Mammary microvascular endothelial cell (primary cell): Measurements from ENCODE around the gene TMEM239. TPM values are rescaled to one million over a fixed set of nuclear protein-coding genes. Genes with fewer than 3 reads are reported as not detected.

Source experiments
- total RNA-seq: library from RNA; depleted of rRNA; stranded (reverse); fragments of >200 nt; gene quantifications from 2 replicates; pipeline ENCODE4 v1.2.3, GENCODE V29; 2015

Gene TMEM239
- not detected in 2 replicates for total RNA-seq

GRCh38 chr20:2816030-2816582 is at the start of gene TMEM239:
Gene TMEM239 (plus strand): TSS chr20:2816364. CDS start chr20:2816555, 191 bp downstream.

GRCh38 chr20:2800521-2801285 is 15.5 kb upstream of the TMEM239 start, which contains the start of gene CPXM1:
Gene CPXM1 (minus strand): TSS chr20:2800627. CDS start chr20:2800572, 55 bp downstream.

GRCh38 chr20:2814587-2815051 is 1.5 kb upstream of the TMEM239 start, which contains the start of gene C20orf141:
Gene C20orf141 (plus strand): TSS chr20:2814987. CDS start chr20:2815185, 198 bp downstream.

GRCh38 chr20:2840138-2840966 is 24.2 kb downstream of the TMEM239 start, which contains the start of the genes PCED1A and VPS16:
Gene PCED1A (minus strand): TSS chr20:2840655. CDS start chr20:2839912, 743 bp downstream.
Gene VPS16 (plus strand): TSS chr20:2840745. CDS start chr20:2840775, 30 bp downstream.

Other genes with a start within 250 kb of the TMEM239 start
- gene NOP56, start 163.7 kb upstream of the TMEM239 start, total RNA-seq: 125 and 140 TPM in 2 replicates
- 109 and 114 TPM in 2 replicates for gene IDH3B, start 152.1 kb upstream of the TMEM239 start, total RNA-seq
- gene EBF4, start 123.6 kb upstream of the TMEM239 start, total RNA-seq: 0.20 TPM in 1 of 2 replicates, not detected in the other
- 0.20 TPM in 1 of 2 replicates, not detected in the other for gene CPXM1, start 15.7 kb upstream of the TMEM239 start, total RNA-seq
- not detected in 2 replicates for gene C20orf141, start 1.4 kb upstream of the TMEM239 start, total RNA-seq
- 11.4 and 12.9 TPM in 2 replicates for gene PCED1A, start 24.3 kb downstream of the TMEM239 start, total RNA-seq
- 28.9 and 33.0 TPM in 2 replicates for gene VPS16, start 24.4 kb downstream of the TMEM239 start, total RNA-seq
- 38.1 and 44.7 TPM in 2 replicates for gene PTPRA, start 57.1 kb downstream of the TMEM239 start, total RNA-seq
- not detected in 2 replicates for gene GNRH2, start 227.3 kb downstream of the TMEM239 start, total RNA-seq
- gene MRPS26, start 229.7 kb downstream of the TMEM239 start, total RNA-seq: 59.2 and 66.6 TPM in 2 replicates